Tibial artery (tissue), 4 donors: Measurements from ENCODE around the gene ENAH.

Experiments
- DNase-seq, 2 donors: peaks; one replicate each; pipeline ENCODE4 v3.0.0-alpha.2; 2019
- H3K27ac ChIP-seq, 2 donors: fragments of 200-600 bp; sonication (generic) in 1 of 2; 1 replicate in 1 of 2; 2 replicates in 1 of 2; pipeline ENCODE4 v1.5.1; 2018 to 2019; ENCODE audit warnings: mild to moderate bottlenecking in 1 of 2
- H3K27me3 ChIP-seq, 2 donors: fragments of 200-600 bp; sonication (generic) in 1 of 2; one replicate each; pipeline versions ENCODE4 v1.5.1 to v1.6.0; 2016 to 2019
- H3K36me3 ChIP-seq, 3 donors: fragments of 200-600 bp; sonication (generic) in 2 of 3; one replicate each; pipeline ENCODE4 v1.5.1; 2016 to 2019; ENCODE audit warnings: mild to moderate bottlenecking in 2 of 3
- H3K4me1 ChIP-seq, 4 donors: fragments of 200-600 bp; sonication (generic) in 2 of 4; 1 replicate in 3 of 4; 2 replicates in 1 of 4; pipeline ENCODE4 v1.5.1; 2016 to 2019
- H3K4me3 ChIP-seq, 2 donors: fragments of 200-600 bp; sonication (generic) in 1 of 2; 1 replicate in 1 of 2; 2 replicates in 1 of 2; pipeline ENCODE4 v1.5.1; 2018 to 2019; ENCODE audit warnings: mild to moderate bottlenecking in 2 of 2
- H3K9me3 ChIP-seq, 3 donors: fragments of 200-600 bp; sonication (generic) in 1 of 3; one replicate each; pipeline ENCODE4 v1.5.1; 2016 to 2019
- intact Hi-C: fragments of 100-400 bp; cut with DNase I; formaldehyde crosslinking; loops from one replicate; pipeline ENCODE4 v1.15.0; 2023; ENCODE audit warnings: low total_unique reads
- TF ChIP-seq, protein P1 (sequence below), 2 experiments: fragments of 200-600 bp in 1 of 2; fragments of 450-650 bp in 1 of 2; IDR thresholded peaks; one replicate each; pipeline ENCODE4 v1.5.1; 2017 to 2019; ENCODE audit warnings: antibody characterized with exemption in 2 of 2, mild to moderate bottlenecking in 1 of 2, moderate library complexity in 1 of 2

Gene ENAH

DNA sequence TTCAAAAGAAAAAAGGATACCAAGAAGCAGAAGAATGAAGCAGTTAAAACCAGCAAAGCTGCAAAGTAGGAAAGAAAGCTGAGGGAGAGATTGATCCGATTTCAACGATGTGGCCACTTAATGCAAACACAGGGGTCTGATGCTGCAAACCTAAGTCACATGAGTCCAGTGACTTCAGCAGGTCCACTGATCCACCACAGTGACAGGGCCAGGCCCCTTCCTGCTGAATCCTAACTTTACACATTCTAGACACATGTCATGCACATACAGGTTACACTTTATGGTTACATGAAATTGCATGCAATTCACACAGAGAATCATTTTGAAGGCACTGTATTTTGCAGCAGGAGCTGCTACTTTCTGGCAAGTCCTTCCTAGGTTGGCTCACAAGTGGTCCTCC lies 166.1 kb downstream of the ENAH start:
- no peak for DNase-seq
- TF ChIP-seq, protein P1, sequence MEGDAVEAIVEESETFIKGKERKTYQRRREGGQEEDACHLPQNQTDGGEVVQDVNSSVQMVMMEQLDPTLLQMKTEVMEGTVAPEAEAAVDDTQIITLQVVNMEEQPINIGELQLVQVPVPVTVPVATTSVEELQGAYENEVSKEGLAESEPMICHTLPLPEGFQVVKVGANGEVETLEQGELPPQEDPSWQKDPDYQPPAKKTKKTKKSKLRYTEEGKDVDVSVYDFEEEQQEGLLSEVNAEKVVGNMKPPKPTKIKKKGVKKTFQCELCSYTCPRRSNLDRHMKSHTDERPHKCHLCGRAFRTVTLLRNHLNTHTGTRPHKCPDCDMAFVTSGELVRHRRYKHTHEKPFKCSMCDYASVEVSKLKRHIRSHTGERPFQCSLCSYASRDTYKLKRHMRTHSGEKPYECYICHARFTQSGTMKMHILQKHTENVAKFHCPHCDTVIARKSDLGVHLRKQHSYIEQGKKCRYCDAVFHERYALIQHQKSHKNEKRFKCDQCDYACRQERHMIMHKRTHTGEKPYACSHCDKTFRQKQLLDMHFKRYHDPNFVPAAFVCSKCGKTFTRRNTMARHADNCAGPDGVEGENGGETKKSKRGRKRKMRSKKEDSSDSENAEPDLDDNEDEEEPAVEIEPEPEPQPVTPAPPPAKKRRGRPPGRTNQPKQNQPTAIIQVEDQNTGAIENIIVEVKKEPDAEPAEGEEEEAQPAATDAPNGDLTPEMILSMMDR (IDR thresholded peaks at IDR 0.05), result no peak

GRCh38 chr1:225485991-225486530 lies 166.9 kb downstream of the ENAH start:
- H3K9me3 ChIP-seq, result no peaks in the 10 kb centered on the region
- H3K4me3 ChIP-seq, result no peak overlapping the region
- peak in 1 of 2 donors; percentile 59 for DNase-seq
- peaks cover 0 to 36% (median 16%) of the 10 kb centered on the region in 4 donors for H3K4me1 ChIP-seq
- TF ChIP-seq, protein P1 (IDR thresholded peaks at IDR 0.05), result no peak
- no peaks in the 10 kb centered on the region for H3K27me3 ChIP-seq
- intact Hi-C loops, result loop anchor here (10.0 kb wide), 1 partner anchor 169 kb away; the partner anchor contains the start of gene ENAH
- no peak overlapping the region for H3K27ac ChIP-seq
- no peaks in the 10 kb centered on the region for H3K36me3 ChIP-seq

More for the DNA sequence above, 166.1 kb downstream of the ENAH start:
- no peak overlapping the region for H3K4me3 ChIP-seq
- no peaks in the 10 kb centered on the region for H3K36me3 ChIP-seq
- H3K9me3 ChIP-seq, result no peaks in the 10 kb centered on the region
- peaks cover 0 to 28% (median 14%) of the 10 kb centered on the region in 4 donors for H3K4me1 ChIP-seq
- no peaks in the 10 kb centered on the region for H3K27me3 ChIP-seq
- intact Hi-C loops, result loop anchor here (10.0 kb wide), 1 partner anchor 168 kb away; the partner anchor contains the start of gene ENAH
- no peak overlapping the region for H3K27ac ChIP-seq

- H3K27me3 ChIP-seq, result no peaks in the 10 kb centered on the region
- intact Hi-C loops, result loop anchor here (10.0 kb wide), 1 partner anchor 170 kb away; the partner anchor contains the start of gene ENAH
- no peaks in the 10 kb centered on the region for H3K36me3 ChIP-seq
- no peak for DNase-seq
- no peak overlapping the region for H3K4me3 ChIP-seq
- H3K4me1 ChIP-seq, result peaks cover 0 to 37% (median 16%) of the 10 kb centered on the region in 4 donors
- no peaks in the 10 kb centered on the region for H3K9me3 ChIP-seq
- no peak overlapping the region for H3K27ac ChIP-seq
- TF ChIP-seq, protein P1 (IDR thresholded peaks at IDR 0.05), result no peak
These were observed 167.7 kb downstream of the ENAH start for GRCh38 chr1:225485226-225485625.

- Histone ChIP-seq H3K4me1 (peaks cover 0 to 37% (median 16%) of the 10 kb centered on the region in 4 donors), H3K9me3 (no peaks in the 10 kb centered on the region), H3K4me3 (peak overlapping the region in 1 of 2 donors; percentile 23), H3K27me3 (no peaks in the 10 kb centered on the region), H3K36me3 (no peaks in the 10 kb centered on the region), H3K27ac (peak overlapping the region in 1 of 2 donors; percentile 47)
- peak in 1 of 2 donors; percentile 48 for DNase-seq
- intact Hi-C loops, result loop anchor here (10.0 kb wide), 1 partner anchor 170 kb away; the partner anchor contains the start of gene ENAH
- TF ChIP-seq, protein P1 (IDR thresholded peaks at IDR 0.05), result no peak
These were observed 168.2 kb downstream of the ENAH start for GRCh38 chr1:225484657-225485214.

DNA sequence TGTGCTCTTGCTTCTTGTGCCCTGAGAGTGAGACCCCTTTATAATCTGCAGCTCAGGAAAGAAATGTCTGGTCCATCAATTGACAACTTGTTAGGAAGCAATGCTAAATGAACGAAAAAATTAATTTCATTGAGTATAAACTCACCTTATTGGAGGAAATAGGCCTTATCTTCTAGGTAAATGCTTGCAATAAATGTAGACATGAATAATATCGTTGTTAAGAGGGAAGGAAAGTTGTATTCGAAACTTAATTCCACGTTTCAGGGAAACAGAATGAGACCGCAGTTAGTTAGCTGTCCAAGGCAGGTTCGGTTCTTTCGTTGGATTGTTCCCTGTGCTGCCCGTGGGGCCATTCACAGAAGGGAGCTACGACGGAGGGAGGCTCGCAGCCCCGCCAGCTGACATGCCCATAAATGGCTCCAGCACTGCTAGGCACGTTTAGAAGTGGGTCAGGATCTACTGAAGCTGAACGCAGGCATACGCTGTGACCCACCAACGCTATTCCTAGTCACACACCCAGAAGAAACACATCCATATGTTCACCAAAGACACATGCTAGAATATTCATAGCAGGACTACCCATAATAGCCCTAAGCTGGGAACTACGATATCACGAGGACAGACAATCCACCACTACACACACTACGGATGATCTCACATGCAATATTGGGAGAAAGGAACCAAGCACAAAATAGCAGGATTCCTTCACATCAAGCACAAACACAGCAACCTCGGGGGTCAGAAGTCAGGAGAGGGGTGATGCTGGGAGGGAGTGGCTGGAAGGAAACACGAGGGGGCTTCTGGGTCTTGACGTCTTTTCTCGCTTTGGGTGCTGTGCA lies 168.9 kb downstream of the ENAH start:
- intact Hi-C loops, result loop anchor here (10.0 kb wide), 1 partner anchor 171 kb away; the partner anchor contains the start of gene ENAH
- H3K4me1 ChIP-seq, result peaks cover 0 to 37% (median 16%) of the 10 kb centered on the region in 4 donors
- peak overlapping the region in 1 of 2 donors; percentile 47 for H3K27ac ChIP-seq
- no peaks in the 10 kb centered on the region for H3K9me3 ChIP-seq
- TF ChIP-seq, protein P1 (IDR thresholded peaks at IDR 0.05), result no peak
- H3K27me3 ChIP-seq, result no peaks in the 10 kb centered on the region
- no peaks in the 10 kb centered on the region for H3K36me3 ChIP-seq
- peak in 1 of 2 donors; percentile 76 for DNase-seq
- H3K4me3 ChIP-seq, result peak overlapping the region; percentile 20 to 23
